HepG2 (cell line): ENCODE results near the gene IRAK2.

Experiments
- CBX1 ChIP-seq: IDR thresholded peaks from one replicate; pipeline ENCODE4 v1.6.1; 2016; ENCODE audit warnings: antibody characterized with exemption, low read depth
- KAT7 ChIP-seq: IDR thresholded peaks from 2 replicates; pipeline ENCODE4 v1.6.1; 2018; ENCODE audit warnings: borderline replicate concordance, missing compliant biosample characterization
- KLF16 ChIP-seq, 2 experiments: sonication (generic) in 1 of 2; formaldehyde crosslinking in 1 of 2; IDR thresholded peaks; 2 replicates each; pipeline versions ENCODE4 v1.6.1 to v1.8.0; 2016 to 2023; ENCODE audit warnings: missing genetic modification reagents in 2 of 2, missing compliant biosample characterization in 1 of 2
- NFYB ChIP-seq: sonication (generic); formaldehyde crosslinking; IDR thresholded peaks from 2 replicates; pipeline ENCODE4 v1.4.0; 2020; ENCODE audit warnings: missing genetic modification reagents
- NR3C1 ChIP-seq: sonication (generic); formaldehyde crosslinking; IDR thresholded peaks from 2 replicates; pipeline ENCODE4 v1.4.0; 2020; ENCODE audit warnings: missing genetic modification reagents
- RFX5 ChIP-seq: IDR thresholded peaks from 2 replicates; pipeline ENCODE4 v1.6.1; 2011; ENCODE audit warnings: low read depth, low read length, improper control_type of control experiment
- SMARCE1 ChIP-seq: fragments of 450-650 bp; IDR thresholded peaks from 2 replicates; pipeline ENCODE4 v1.6.1; 2017; ENCODE audit warnings: borderline replicate concordance
- XBP1 ChIP-seq: sonication (generic); formaldehyde crosslinking; IDR thresholded peaks from 2 replicates; pipeline ENCODE4 v1.5.0; 2020; ENCODE audit warnings: missing genetic modification reagents
- TF ChIP-seq, protein P1 (sequence below): sonication (generic); formaldehyde crosslinking; IDR thresholded peaks from 2 replicates; pipeline ENCODE4 v1.4.0; 2020; ENCODE audit warnings: missing genetic modification reagents

DNA sequence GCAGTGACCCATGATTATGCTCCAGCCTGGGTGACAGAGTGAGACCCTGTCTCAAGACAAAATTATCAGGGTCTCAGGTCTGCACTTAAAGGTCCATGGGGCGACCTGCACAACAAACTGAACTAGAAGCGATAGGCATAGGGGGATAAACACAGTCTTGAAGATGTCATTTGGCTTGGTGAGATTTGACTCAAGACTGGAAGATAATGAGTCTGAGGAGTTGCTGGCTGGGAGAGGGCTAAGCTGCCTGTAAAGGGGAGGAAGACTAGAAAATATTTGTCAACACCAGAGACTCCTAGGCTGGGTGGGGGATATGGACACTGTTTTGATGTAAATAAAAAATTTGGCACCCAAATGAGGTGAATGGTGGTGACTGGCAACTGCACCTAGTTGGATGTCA lies 108.3 kb downstream of the IRAK2 start:
- no peak for TF ChIP-seq KLF16 (CRISPR knock-in tag; IDR thresholded peaks at IDR 0.05)
- no peak for TF ChIP-seq KAT7 (CRISPR knock-in tag)
- TF ChIP-seq NFYB (CRISPR knock-in tag), result no peak
- no peak for TF ChIP-seq RFX5
- TF ChIP-seq CBX1, result no peak
- no peak for TF ChIP-seq SMARCE1
- no peak for TF ChIP-seq NR3C1
- TF ChIP-seq, protein P1, sequence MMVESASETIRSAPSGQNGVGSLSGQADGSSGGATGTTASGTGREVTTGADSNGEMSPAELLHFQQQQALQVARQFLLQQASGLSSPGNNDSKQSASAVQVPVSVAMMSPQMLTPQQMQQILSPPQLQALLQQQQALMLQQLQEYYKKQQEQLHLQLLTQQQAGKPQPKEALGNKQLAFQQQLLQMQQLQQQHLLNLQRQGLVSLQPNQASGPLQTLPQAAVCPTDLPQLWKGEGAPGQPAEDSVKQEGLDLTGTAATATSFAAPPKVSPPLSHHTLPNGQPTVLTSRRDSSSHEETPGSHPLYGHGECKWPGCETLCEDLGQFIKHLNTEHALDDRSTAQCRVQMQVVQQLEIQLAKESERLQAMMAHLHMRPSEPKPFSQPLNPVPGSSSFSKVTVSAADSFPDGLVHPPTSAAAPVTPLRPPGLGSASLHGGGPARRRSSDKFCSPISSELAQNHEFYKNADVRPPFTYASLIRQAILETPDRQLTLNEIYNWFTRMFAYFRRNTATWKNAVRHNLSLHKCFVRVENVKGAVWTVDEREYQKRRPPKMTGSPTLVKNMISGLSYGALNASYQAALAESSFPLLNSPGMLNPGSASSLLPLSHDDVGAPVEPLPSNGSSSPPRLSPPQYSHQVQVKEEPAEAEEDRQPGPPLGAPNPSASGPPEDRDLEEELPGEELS (CRISPR knock-in tag), result no peak
- TF ChIP-seq XBP1 (CRISPR knock-in tag), result no peak
